Spleen (tissue), 11 donors: ENCODE results near the gene MIEF1. TPM values are rescaled to one million over a fixed set of nuclear protein-coding genes. Genes with fewer than 3 reads are reported as not detected.

Experiments
- DNase-seq: peaks from one replicate; pipeline ENCODE4 v3.0.0-alpha.2; 2020
- H3K27ac ChIP-seq, 8 donors: fragments of 200-600 bp; sonication (generic) in 7 of 8; 1 replicate in 4 of 8; 2 replicates in 4 of 8; pipeline versions ENCODE4 v1.5.0 to v1.8.0; 2016 to 2021; ENCODE audit warnings: inconsistent platforms in 4 of 8, mild to moderate bottlenecking in 4 of 8, moderate library complexity in 1 of 8
- H3K27me3 ChIP-seq, 7 donors: fragments of 200-600 bp; sonication (generic) in 6 of 7; replicated peaks in 1 of 7; 1 replicate in 4 of 7; 2 replicates in 3 of 7; pipeline versions ENCODE4 v1.5.0 to v1.8.0; 2016 to 2021; ENCODE audit warnings: inconsistent platforms in 3 of 7, mild to moderate bottlenecking in 1 of 7
- H3K36me3 ChIP-seq, 6 donors: fragments of 200-600 bp; sonication (generic) in 5 of 6; 1 replicate in 4 of 6; 2 replicates in 2 of 6; pipeline versions ENCODE4 v1.5.0 to v1.8.0; 2016 to 2021; ENCODE audit warnings: inconsistent platforms in 2 of 6
- H3K4me1 ChIP-seq, 6 donors: fragments of 200-600 bp; sonication (generic) in 5 of 6; 1 replicate in 3 of 6; 2 replicates in 3 of 6; pipeline versions ENCODE4 v1.5.0 to v1.8.0; 2016 to 2021; ENCODE audit warnings: inconsistent platforms in 3 of 6
- H3K4me3 ChIP-seq, 8 donors: fragments of 200-600 bp; sonication (generic) in 7 of 8; 1 replicate in 4 of 8; 2 replicates in 4 of 8; pipeline versions ENCODE4 v1.5.0 to v1.8.0; 2016 to 2021; ENCODE audit warnings: inconsistent platforms in 4 of 8, mild to moderate bottlenecking in 4 of 8, moderate library complexity in 2 of 8
- H3K9me3 ChIP-seq, 8 donors: fragments of 200-600 bp; sonication (generic) in 7 of 8; 1 replicate in 4 of 8; 2 replicates in 4 of 8; pipeline versions ENCODE4 v1.5.0 to v1.8.0; 2016 to 2021; ENCODE audit warnings: inconsistent platforms in 4 of 8
- POLR2A ChIP-seq, 3 donors: fragments of 450-650 bp; IDR thresholded peaks; one replicate each; pipeline ENCODE4 v1.5.1; 2017; ENCODE audit warnings: antibody characterized with exemption in 3 of 3, mild to moderate bottlenecking in 1 of 3
- POLR2AphosphoS5 ChIP-seq, 3 donors: sonication (generic); formaldehyde crosslinking; IDR thresholded peaks; one replicate each; pipeline ENCODE4 v1.5.1; 2017; ENCODE audit warnings: antibody characterized with exemption in 3 of 3
- WGBS, 5 donors: extraction: QIAGEN DNeasy Blood & Tissue Kit in 3 of 5; methylation state at CpG; one replicate each; pipeline versions ENCODE4 v1.1.5 to v1.1.7; 2013 to 2018; 5-methylcytosine and 5-hydroxymethylcytosine counted together
- intact Hi-C: fragments of 100-400 bp; cut with DNase I; formaldehyde crosslinking; loops from one replicate; pipeline ENCODE4 v1.15.0; 2023; ENCODE audit warnings: low total_unique reads
- polyA plus RNA-seq, 3 donors: library from polyadenylated mRNA; stranded (reverse); fragments of 200-250 nt; gene quantifications; one replicate each; pipeline ENCODE4 v1.2.1, GENCODE V29; 2013
- total RNA-seq, 7 donors: library from RNA; depleted of rRNA in 3 of 7; stranded (reverse); fragments of >200 nt in 3 of 7; fragmentation: NEBNext Ultra II Directional in 4 of 7; extraction: Animal tissue kit (Norgen Biotek cat#: 25700) in 4 of 7; gene quantifications; one replicate each; pipeline versions ENCODE4 v1.1.0 to v1.2.1, GENCODE V29; 2016 to 2021
- TF ChIP-seq, protein P1 (sequence below), 11 experiments: fragments of 200-600 bp in 7 of 11; fragments of 450-650 bp in 4 of 11; sonication (generic) in 4 of 11; IDR thresholded peaks in 8 of 11; conservative IDR thresholded peaks in 3 of 11; 1 replicate in 7 of 11; 2 replicates in 4 of 11; pipeline versions ENCODE4 v1.4.0 to v1.8.0; 2016 to 2021; ENCODE audit warnings: antibody characterized with exemption in 11 of 11, inconsistent platforms in 4 of 11, mild to moderate bottlenecking in 1 of 11
- donor health status: healthy with polysubstance abuse.
- donor health status: DM: no; HTN: no; CAD: no; lungs with moderate emphysema.
- donor health status: DM: no; HTN: no; CAD: no.
- donor health status: Bipolar disorder and iron deficiency.
- donor health status: healthy.
- donor health status: DM: no; HTN: no; CAD: no.
- donor health status: DM: yes; HTN: yes; CAD: no.

Gene MIEF1
- total and polyA plus RNA-seq, 10 donors = 5.8 to 31.4 (median 25.9) TPM

DNA sequence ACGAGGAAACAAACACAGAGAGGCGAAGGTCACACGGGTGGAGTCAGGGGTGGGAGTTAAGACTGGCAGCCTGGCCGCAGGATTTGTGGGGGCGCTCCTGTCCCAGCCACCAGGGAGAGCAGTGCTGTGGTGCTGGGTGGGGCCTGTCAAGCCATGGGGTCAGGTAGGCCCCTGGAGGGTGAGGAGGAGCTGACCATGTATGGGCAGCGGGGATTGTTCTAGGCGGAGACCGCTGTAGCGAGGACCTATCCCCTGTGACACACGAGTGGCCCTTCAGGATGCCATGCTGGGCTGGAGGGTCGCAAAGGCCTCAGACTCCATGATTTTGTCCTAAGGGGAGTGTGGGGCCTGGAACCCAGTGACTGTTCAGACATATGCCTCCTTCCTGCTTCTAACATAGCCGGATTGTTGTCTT lies 32.0 kb downstream of the MIEF1 start:
- intact Hi-C loops = loop anchor here (5.0 kb wide), 1 partner anchor 813 kb away; the partner anchor contains the start of gene ADSL
- TF ChIP-seq, protein P1, sequence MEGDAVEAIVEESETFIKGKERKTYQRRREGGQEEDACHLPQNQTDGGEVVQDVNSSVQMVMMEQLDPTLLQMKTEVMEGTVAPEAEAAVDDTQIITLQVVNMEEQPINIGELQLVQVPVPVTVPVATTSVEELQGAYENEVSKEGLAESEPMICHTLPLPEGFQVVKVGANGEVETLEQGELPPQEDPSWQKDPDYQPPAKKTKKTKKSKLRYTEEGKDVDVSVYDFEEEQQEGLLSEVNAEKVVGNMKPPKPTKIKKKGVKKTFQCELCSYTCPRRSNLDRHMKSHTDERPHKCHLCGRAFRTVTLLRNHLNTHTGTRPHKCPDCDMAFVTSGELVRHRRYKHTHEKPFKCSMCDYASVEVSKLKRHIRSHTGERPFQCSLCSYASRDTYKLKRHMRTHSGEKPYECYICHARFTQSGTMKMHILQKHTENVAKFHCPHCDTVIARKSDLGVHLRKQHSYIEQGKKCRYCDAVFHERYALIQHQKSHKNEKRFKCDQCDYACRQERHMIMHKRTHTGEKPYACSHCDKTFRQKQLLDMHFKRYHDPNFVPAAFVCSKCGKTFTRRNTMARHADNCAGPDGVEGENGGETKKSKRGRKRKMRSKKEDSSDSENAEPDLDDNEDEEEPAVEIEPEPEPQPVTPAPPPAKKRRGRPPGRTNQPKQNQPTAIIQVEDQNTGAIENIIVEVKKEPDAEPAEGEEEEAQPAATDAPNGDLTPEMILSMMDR (IDR thresholded peaks at IDR 0.05 in 8 of 11, conservative IDR thresholded peaks at IDR 0.05 in 3 of 11) = no peak
- TF ChIP-seq POLR2AphosphoS5 (IDR thresholded peaks at IDR 0.05) (no peak), POLR2A (IDR thresholded peaks at IDR 0.05) (no peak)

GRCh38 chr22:39534591-39535356 lies 32.7 kb downstream of the MIEF1 start:
- H3K27ac ChIP-seq = peak overlapping the region in 2 of 8 donors; percentile 52 to 97
- no peaks in the 10 kb centered on the region for H3K9me3 ChIP-seq
- peaks cover 27 to 52% (median 43%) of the 10 kb centered on the region in 6 donors for H3K4me1 ChIP-seq
- 9 to 23% (median 12%) methylated on average over 17 to 41 of the region's 41 CpGs for WGBS, 5 donors
- H3K36me3 ChIP-seq = peaks cover 0 to 17% (median 6%) of the 10 kb centered on the region in 6 donors
- DNase-seq = peak; percentile 95
- TF ChIP-seq POLR2AphosphoS5 (IDR thresholded peaks at IDR 0.05) (peak in 2 of 3 donors; percentile 44 to 65), POLR2A (IDR thresholded peaks at IDR 0.05) (no peak)
- TF ChIP-seq, protein P1 (IDR thresholded peaks at IDR 0.05 in 8 of 11, conservative IDR thresholded peaks at IDR 0.05 in 3 of 11) = peak; percentile 75 to 97 (median 95)
- H3K27me3 ChIP-seq = no peaks in the 10 kb centered on the region
- intact Hi-C loops = loop anchor here (5.0 kb wide), 2 partner anchors 503 to 813 kb away; partner anchors contain the start of gene ADSL
- peak overlapping the region in 1 of 8 donors; percentile 36 for H3K4me3 ChIP-seq

More for the DNA sequence above, 32.0 kb downstream of the MIEF1 start:
- WGBS, 5 donors = 81 to 89% (median 83%) methylated on average over 12 of the region's 12 CpGs
- Histone ChIP-seq H3K36me3 (peaks cover 0 to 24% (median 11%) of the 10 kb centered on the region in 6 donors), H3K27ac (peak overlapping the region in 2 of 8 donors; percentile 52 to 97), H3K4me3 (no peak overlapping the region), H3K4me1 (peaks cover 34 to 58% (median 50%) of the 10 kb centered on the region in 6 donors), H3K27me3 (no peaks in the 10 kb centered on the region), H3K9me3 (no peaks in the 10 kb centered on the region)
- DNase-seq = peak; percentile 80

DNA sequence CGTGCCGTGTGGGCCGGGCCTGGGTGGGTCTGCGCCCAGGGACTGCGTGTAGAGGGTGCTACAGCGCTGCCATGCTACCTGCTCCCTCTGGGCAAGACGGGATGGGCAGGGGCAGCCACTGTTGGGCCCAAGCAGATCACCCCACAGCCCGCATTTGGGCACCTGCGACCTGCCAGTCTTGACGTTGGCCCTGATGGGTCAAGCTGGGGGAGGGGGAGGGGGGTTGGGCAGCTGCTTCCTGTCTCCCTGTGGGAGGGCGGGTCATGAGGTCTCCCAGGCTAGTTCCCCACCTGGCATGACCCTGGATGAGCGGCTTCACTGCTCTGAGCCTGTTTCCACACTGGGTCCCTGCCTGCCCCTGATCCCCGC lies 33.3 kb downstream of the MIEF1 start:
- 31 to 60% (median 48%) methylated on average over 6 to 13 of the region's 13 CpGs for WGBS, 5 donors
- intact Hi-C loops = loop anchor here (5.0 kb wide), 1 partner anchor 502 kb away; no protein-coding TSS in a partner anchor
- no peak for DNase-seq

More for the DNA sequence above, 33.3 kb downstream of the MIEF1 start:
- Histone ChIP-seq H3K9me3 (no peaks in the 10 kb centered on the region), H3K27ac (no peak overlapping the region), H3K4me3 (no peak overlapping the region), H3K27me3 (no peaks in the 10 kb centered on the region), H3K36me3 (peaks cover 0 to 12% (median under 1%) of the 10 kb centered on the region in 6 donors), H3K4me1 (peaks cover 22 to 46% (median 37%) of the 10 kb centered on the region in 6 donors)
- TF ChIP-seq, protein P1 (IDR thresholded peaks at IDR 0.05 in 8 of 11, conservative IDR thresholded peaks at IDR 0.05 in 3 of 11) = no peak
- TF ChIP-seq POLR2AphosphoS5 (IDR thresholded peaks at IDR 0.05) (no peak), POLR2A (IDR thresholded peaks at IDR 0.05) (no peak)
